NK-92 treated with Interleukin-12 subunit alpha and Interleukin-12 subunit beta, amount 100 ng/mL, for 24 hours (cell line): ENCODE measurements around the gene FGF22.
"Not testable (repeated sequence)": the region's sequence is repeated elsewhere in the genome, so short reads cannot be mapped to it uniquely, and the experiment has no call there.

Experiments used
- DNase-seq: peaks from one replicate; lab custom pipeline; 2025; lab: John Stamatoyannopoulos, UW

The FGF22 gene

GRCh38 chr19:658916-659839, 19.5 kb downstream of the FGF22 start:
- DNase-seq = no peak

- DNase-seq = no peak
Observed at GRCh38 chr19:660793-661426, 21.2 kb downstream of the FGF22 start.

GRCh38 chr19:661427-662196, 21.9 kb downstream of the FGF22 start:
- DNase-seq = peak; percentile 28

- DNase-seq = peak; percentile 65
Observed at GRCh38 chr19:662207-662961, 22.7 kb downstream of the FGF22 start.

- peak; percentile 88 for DNase-seq
Observed at GRCh38 chr19:662962-663681, 23.4 kb downstream of the FGF22 start, which contains the start of gene RNF126. RNF126 (minus strand) TSS chr19:663214; CDS start chr19:663121, 93 bp downstream.

GRCh38 chr19:663682-664117, 24.0 kb downstream of the FGF22 start:
- DNase-seq = no peak

- DNase-seq = peak; percentile 21
Observed at GRCh38 chr19:664913-665443, 25.3 kb downstream of the FGF22 start.

- not testable (repeated sequence) for DNase-seq
Observed at GRCh38 chr19:666985-667573, 27.4 kb downstream of the FGF22 start.

- not testable (repeated sequence) for DNase-seq
Observed at GRCh38 chr19:668675-669434, 29.2 kb downstream of the FGF22 start.

- DNase-seq = no peak
Observed at GRCh38 chr19:670609-671075, 31.0 kb downstream of the FGF22 start.

- DNase-seq = no peak
Observed at GRCh38 chr19:674282-675151, 34.8 kb downstream of the FGF22 start.

- DNase-seq = no peak
Observed at GRCh38 chr19:676007-676338, 36.3 kb downstream of the FGF22 start.

- no peak for DNase-seq
Observed at GRCh38 chr19:676339-677105, 36.8 kb downstream of the FGF22 start, which contains the start of gene FSTL3. FSTL3 (plus strand) TSS chr19:676392; CDS start chr19:676424, 32 bp downstream.

- DNase-seq = no peak
Observed at GRCh38 chr19:677201-677600, 37.5 kb downstream of the FGF22 start.

- DNase-seq = no peak
Observed at GRCh38 chr19:677601-678436, 38.1 kb downstream of the FGF22 start.

GRCh38 chr19:678791-679388, 39.2 kb downstream of the FGF22 start:
- DNase-seq = no peak
